HL-60 (cell line): Measurements from ENCODE around the gene KIAA0825.

Experiments
- CTCF ChIP-seq: IDR thresholded peaks from one replicate; pipeline ENCODE4 v1.5.1; 2011; ENCODE audit warnings: low read length, control low read depth, inconsistent platforms; ENCODE audit not compliant: insufficient read depth
- GABPA ChIP-seq: IDR thresholded peaks from 2 replicates; pipeline ENCODE4 v1.6.1; 2012; ENCODE audit warnings: low read depth

GRCh38 chr5:94544031-94544650 lies 74.3 kb downstream of the KIAA0825 start:
- TF ChIP-seq CTCF (no peak), GABPA (no peak)
